ENCODE measurements around the gene C22orf23. TPM values are rescaled to one million over a fixed set of nuclear protein-coding genes. Genes with fewer than 3 reads are reported as not detected.

Gene C22orf23
- total RNA-seq, 2 experiments from 2014 or later = 0.14 TPM; not detected in 1

DNA sequence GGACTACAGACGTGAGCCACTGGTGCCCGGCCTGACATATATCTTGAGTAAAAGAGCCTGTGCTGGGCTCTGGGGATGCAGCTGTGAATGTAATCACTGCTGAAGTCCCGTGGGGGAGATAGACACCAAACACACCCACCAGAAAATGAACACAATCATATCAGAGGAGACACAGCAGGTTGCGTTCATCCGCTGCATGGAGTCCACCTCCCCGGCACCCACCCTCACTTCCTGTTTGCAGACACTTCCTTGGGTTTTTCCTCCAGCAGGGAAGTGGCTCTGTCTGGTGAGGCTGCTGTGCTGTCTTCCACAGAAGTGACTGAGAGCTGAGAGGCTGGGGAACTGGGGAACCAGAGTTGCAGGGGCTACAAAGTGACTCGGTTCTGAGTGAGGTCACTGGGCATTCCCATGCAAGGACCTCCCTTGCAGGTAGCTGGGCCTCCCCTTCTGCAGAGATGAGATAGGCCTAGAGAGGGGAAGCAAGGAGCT, 40.1 kb downstream of the C22orf23 start:
- H3K9me3 Mint-ChIP-seq = no peaks in the 10 kb centered on the region
- H3K27me3 Mint-ChIP-seq = no peaks in the 10 kb centered on the region
- intact Hi-C loops (cut with micrococcal nuclease) = no loop called here
- H3K4me3 Mint-ChIP-seq = no peak overlapping the region
- POLR2A ChIA-PET = no interaction called here
- H3K4me1 Mint-ChIP-seq (ENCODE audit: low read depth) = peaks cover 23% of the 10 kb centered on the region
- no peak for DNase-seq
- CTCF ChIA-PET = interaction anchor here (1.0 to 1.1 kb wide), 2 partner anchors 16 to 48 kb away, joined by 3 to 4 read pairs; no protein-coding TSS in a partner anchor
- peaks cover 3% of the 10 kb centered on the region for H3K36me3 Mint-ChIP-seq
- H3K27ac Mint-ChIP-seq = peak overlapping the region; percentile 2

DNA sequence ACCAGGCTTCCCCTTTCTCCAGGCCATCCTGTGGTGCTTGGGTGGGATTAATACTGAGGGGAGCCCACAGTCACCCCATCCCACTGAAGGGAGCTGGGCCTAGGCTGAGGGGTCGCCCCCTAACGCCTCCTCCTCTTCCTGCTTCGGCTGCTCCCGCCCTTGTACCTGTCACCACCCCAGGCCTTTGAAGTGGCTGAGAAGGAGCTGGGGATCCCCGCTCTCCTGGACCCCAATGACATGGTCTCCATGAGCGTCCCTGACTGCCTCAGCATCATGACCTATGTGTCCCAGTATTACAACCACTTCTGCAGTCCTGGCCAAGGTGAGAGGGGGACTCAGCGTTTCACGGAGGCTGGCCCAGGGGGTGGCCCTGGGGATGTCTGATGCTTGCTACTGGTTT, 41.2 kb downstream of the C22orf23 start:
- ChIA-PET POLR2A (no interaction called here), CTCF (no interaction called here)
- DNase-seq = no peak
- Mint-ChIP-seq H3K4me3 (no peak overlapping the region), H3K27me3 (no peaks in the 10 kb centered on the region), H3K9me3 (no peaks in the 10 kb centered on the region), H3K4me1 (ENCODE audit: low read depth) (peaks cover 32% of the 10 kb centered on the region), H3K36me3 (peaks cover 3% of the 10 kb centered on the region), H3K27ac (no peak overlapping the region)
- intact Hi-C loops (cut with micrococcal nuclease) = no loop called here

DNA sequence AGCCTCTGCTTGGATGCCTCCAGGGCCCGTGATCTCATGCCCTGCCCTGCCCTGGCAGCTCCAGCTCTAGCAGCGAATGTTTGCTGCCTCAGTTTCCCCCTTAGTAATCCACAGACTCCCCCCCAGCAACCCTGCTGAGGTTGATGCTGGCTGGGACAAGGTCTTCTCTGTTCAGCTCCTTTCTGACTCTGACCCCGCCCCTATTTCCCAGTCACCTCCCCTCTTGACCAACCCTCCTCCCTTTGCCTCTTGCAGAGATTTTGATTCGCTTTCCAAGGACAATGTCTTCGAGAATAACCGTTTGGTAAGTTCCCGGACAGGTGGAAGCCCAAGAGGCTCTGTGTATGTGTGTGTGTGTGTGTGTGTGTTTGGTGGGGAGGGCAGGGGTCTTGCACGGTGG, 41.7 kb downstream of the C22orf23 start:
- DNase-seq = no peak
- Mint-ChIP-seq H3K4me1 (ENCODE audit: low read depth) (peaks cover 32% of the 10 kb centered on the region), H3K4me3 (no peak overlapping the region), H3K36me3 (peaks cover 3% of the 10 kb centered on the region), H3K27me3 (no peaks in the 10 kb centered on the region), H3K9me3 (no peaks in the 10 kb centered on the region), H3K27ac (no peak overlapping the region)
- ChIA-PET POLR2A (no interaction called here), CTCF (no interaction called here)
- intact Hi-C loops (cut with micrococcal nuclease) = no loop called here

DNA sequence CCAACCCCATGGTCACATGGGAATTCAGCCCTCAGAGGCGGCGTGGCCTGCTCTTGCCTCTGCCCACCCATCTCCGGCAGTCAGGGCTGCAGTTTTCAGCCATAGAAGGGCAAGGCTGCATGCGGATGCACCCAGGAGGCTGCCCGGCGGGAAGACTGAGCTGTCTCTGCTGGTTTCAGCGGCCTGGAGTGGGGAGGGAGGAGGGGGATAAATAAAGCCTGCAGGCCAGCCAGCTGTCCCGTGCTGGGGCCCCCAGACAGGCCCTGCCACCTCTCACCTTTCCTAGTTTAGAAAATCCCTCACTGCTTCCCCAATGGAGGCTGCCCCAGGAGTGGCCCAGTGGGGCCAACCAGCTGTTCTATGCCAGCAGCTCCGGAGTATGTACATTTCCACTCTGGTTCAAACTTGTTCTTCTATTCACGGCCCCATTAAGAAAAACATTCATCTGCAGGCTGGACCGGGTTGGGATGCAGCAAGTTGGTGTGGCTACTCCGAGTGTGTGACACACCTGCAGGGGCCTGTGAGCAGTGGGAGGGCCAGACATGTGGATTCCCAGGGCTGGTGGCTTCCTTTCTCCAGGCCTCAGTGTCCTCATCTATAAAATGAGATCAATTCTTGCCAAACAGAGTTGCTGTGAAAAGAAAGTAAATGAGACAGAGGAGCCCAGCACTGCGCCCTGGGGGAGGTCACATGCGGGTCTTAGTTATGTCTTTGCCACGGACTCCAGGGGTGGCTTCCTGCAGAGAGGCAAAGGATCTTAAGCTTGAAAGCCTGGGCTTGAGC, 42.3 kb downstream of the C22orf23 start:
- Mint-ChIP-seq H3K9me3 (no peaks in the 10 kb centered on the region), H3K4me3 (no peak overlapping the region), H3K27ac (no peak overlapping the region), H3K27me3 (no peaks in the 10 kb centered on the region), H3K4me1 (ENCODE audit: low read depth) (peaks cover 32% of the 10 kb centered on the region), H3K36me3 (peaks cover 3% of the 10 kb centered on the region)
- no peak for DNase-seq
- CTCF ChIA-PET = no interaction called here
- POLR2A ChIA-PET = no interaction called here
- intact Hi-C loops (cut with micrococcal nuclease) = no loop called here

GRCh38 chr22:37909766-37910165, 43.6 kb downstream of the C22orf23 start:
- CTCF ChIA-PET = no interaction called here
- Mint-ChIP-seq H3K27me3 (no peaks in the 10 kb centered on the region), H3K27ac (no peak overlapping the region), H3K4me1 (ENCODE audit: low read depth) (peaks cover 40% of the 10 kb centered on the region), H3K4me3 (no peak overlapping the region), H3K36me3 (peaks cover 3% of the 10 kb centered on the region), H3K9me3 (no peaks in the 10 kb centered on the region)
- DNase-seq = no peak
- POLR2A ChIA-PET = no interaction called here
- intact Hi-C loops (cut with micrococcal nuclease) = no loop called here

- ChIA-PET CTCF (interaction anchor here (1.0 to 2.0 kb wide), 3 partner anchors 27 to 145 kb away, joined by 3 to 8 read pairs (median 5); no protein-coding TSS in a partner anchor), POLR2A (interaction anchor here (0.6 to 1.8 kb wide), 2 partner anchors 11 to 394 kb away, joined by 3 to 10 read pairs; no protein-coding TSS in a partner anchor)
- Mint-ChIP-seq H3K9me3 (no peaks in the 10 kb centered on the region), H3K36me3 (no peaks in the 10 kb centered on the region), H3K27ac (peak overlapping the region; percentile 56), H3K27me3 (no peaks in the 10 kb centered on the region), H3K4me3 (peak overlapping the region; percentile 75), H3K4me1 (ENCODE audit: low read depth) (peaks cover 38% of the 10 kb centered on the region)
- no peak for DNase-seq
- intact Hi-C loops (cut with micrococcal nuclease) = no loop called here
Observed at GRCh38 chr22:37907036-37907954, 46.1 kb downstream of the C22orf23 start.

DNA sequence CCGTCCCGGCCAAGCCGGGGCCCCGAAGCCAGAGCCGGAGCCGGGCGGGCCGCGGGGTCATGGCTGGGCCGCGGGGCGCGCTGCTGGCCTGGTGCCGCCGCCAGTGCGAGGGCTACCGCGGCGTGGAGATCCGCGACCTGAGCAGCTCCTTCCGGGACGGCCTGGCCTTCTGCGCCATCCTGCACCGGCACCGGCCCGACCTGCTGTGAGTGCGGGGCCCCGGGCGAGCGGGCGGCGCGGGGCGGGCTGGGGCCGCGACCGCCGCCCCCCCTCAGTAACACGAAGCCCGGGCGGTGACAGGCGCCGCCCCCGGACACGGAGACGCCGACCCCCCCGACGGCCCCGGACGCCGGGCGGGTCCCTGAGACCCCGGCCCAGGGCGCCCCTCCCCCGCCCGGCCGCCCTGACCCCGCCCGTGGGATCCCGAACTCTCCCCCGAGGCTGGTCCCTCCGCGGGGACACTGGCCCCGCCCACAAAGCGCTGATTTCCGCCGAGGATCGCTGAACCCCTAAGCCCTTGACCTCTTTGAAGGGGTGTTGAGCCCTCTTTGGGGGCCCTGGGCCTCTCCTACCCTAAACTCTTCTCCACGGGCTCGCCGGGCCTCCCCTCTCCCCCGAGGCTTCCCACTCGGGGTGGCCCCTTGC, 46.9 kb downstream of the C22orf23 start:
- POLR2A ChIA-PET = interaction anchor here (0.6 to 1.8 kb wide), 5 partner anchors 10 to 98 kb away, joined by 3 to 10 read pairs (median 3); partner anchors contain the start of gene GCAT

GRCh38 chr22:37905534-37906363, 47.7 kb downstream of the C22orf23 start, which contains the start of gene MICALL1:
Gene MICALL1, plus strand, starts transcription at chr22:37906297. Its CDS starts 126 bp downstream, at chr22:37906423.
- Mint-ChIP-seq H3K27ac (peak within 1 kb of the TSS; percentile 78), H3K4me1 (ENCODE audit: low read depth) (peaks cover 25% of the 10 kb centered on the region), H3K36me3 (no peaks in the 10 kb centered on the region), H3K4me3 (peak within 1 kb of the TSS; percentile 75), H3K9me3 (no peaks in the 10 kb centered on the region), H3K27me3 (no peaks in the 10 kb centered on the region)
- intact Hi-C loops (cut with micrococcal nuclease) = no loop called here
- POLR2A ChIA-PET = interaction anchor here (0.6 to 1.8 kb wide), 7 partner anchors 9 to 98 kb away, joined by 3 to 10 read pairs (median 3); partner anchors contain the start of genes C22orf23, GCAT and POLR2F
- DNase-seq = peak; percentile 73
- CTCF ChIA-PET = interaction anchor here (0.6 to 2.2 kb wide), 11 partner anchors 9 to 122 kb away, joined by 3 to 14 read pairs (median 4); no protein-coding TSS in a partner anchor

More for the DNA sequence above, 46.9 kb downstream of the C22orf23 start:
- Mint-ChIP-seq H3K4me1 (ENCODE audit: low read depth) (peaks cover 30% of the 10 kb centered on the region), H3K36me3 (no peaks in the 10 kb centered on the region), H3K4me3 (peak overlapping the region; percentile 75), H3K27me3 (no peaks in the 10 kb centered on the region), H3K9me3 (no peaks in the 10 kb centered on the region), H3K27ac (peak overlapping the region; percentile 78)
- intact Hi-C loops (cut with micrococcal nuclease) = no loop called here
- CTCF ChIA-PET = interaction anchor here (0.6 to 2.0 kb wide), 10 partner anchors 9 to 123 kb away, joined by 3 to 14 read pairs (median 4); no protein-coding TSS in a partner anchor
- peak; percentile 51 for DNase-seq

DNA sequence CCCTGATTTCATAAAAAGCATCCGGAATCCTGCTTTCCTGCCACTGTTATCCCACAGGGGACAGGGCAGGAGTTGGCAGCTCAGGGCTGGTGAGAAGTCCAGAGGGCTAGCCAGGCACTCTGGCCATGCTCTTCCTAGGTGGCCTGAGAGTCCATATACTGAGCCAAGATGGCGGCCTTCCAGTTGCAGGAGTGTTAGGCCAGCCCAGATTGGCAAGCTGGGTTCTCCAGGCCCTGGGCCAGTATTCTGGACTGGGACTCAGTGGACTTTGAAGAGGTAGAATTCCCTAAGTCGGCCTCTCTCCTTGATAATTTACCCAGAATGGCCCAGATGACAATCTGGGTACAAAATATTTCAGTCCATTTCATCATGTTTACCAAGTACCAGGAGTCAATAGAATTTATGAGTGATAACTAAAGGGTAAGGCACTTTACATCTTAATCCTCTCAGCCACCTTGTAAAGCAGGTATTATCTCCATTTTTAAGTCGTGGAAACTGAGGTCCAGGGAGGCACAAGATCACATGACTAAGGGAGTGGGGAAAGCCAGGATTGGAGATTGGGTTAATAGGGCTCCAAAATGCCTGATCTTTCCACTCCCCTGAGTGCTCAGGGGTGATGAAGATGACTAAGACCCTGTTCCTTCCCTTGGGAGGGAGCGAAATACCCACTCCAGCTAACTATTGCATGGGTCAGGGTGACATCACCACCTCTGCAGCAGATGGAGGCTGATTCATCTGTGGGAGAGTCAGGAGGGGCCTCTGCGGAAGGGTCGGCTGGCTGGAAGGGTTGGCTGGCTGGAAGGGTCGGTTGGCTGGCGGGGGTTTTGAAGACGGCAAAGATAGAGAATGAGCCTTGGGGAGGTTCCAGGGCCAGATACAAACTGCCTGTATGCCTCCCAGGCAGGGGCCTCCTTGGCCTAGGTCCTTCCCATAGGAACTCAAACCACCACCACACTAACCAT, 48.5 kb downstream of the C22orf23 start:
- intact Hi-C loops (cut with micrococcal nuclease) = no loop called here

More for the DNA sequence above, 48.5 kb downstream of the C22orf23 start:
- Mint-ChIP-seq H3K36me3 (no peaks in the 10 kb centered on the region), H3K27ac (no peak overlapping the region), H3K27me3 (no peaks in the 10 kb centered on the region), H3K4me1 (ENCODE audit: low read depth) (peaks cover 23% of the 10 kb centered on the region), H3K9me3 (no peaks in the 10 kb centered on the region), H3K4me3 (peak overlapping the region; percentile 72)
- peak; percentile 41 for DNase-seq
- POLR2A ChIA-PET = interaction anchor here (1.1 to 1.6 kb wide), 3 partner anchors 12 to 55 kb away, joined by 3 to 6 read pairs (median 5); partner anchors contain the start of genes C22orf23 and POLR2F
- CTCF ChIA-PET = interaction anchor here (0.9 to 2.2 kb wide), 7 partner anchors 8 to 86 kb away, joined by 3 to 14 read pairs (median 8); no protein-coding TSS in a partner anchor
